Neural cell (in vitro differentiated cells): Measurements from ENCODE around the gene ITPK1. TPM values are rescaled to one million over a fixed set of nuclear protein-coding genes. Genes with fewer than 3 reads are reported as not detected.

Source experiments
- H2AFZ ChIP-seq: fragments of 200-600, 300-800 bp; sonication (generic), shearing (Covaris generic); 2 replicates; pipeline ENCODE4 v1.6.0; 2014; ENCODE audit warnings: low read depth, mild to moderate bottlenecking, antibody characterized with exemption, low read length, moderate library complexity
- H3F3A ChIP-seq: fragments of 200-600 bp; shearing (Covaris generic); 2 replicates; pipeline ENCODE4 v1.6.1; 2016; ENCODE audit warnings: mild to moderate bottlenecking, moderate library complexity, mixed read lengths, antibody characterized with exemption, low read length; ENCODE audit not compliant: insufficient read depth, poor library complexity, severe bottlenecking
- H3K27ac ChIP-seq: fragments of 200-600, 300-800 bp; sonication (generic), shearing (Covaris generic); 2 replicates; pipeline ENCODE4 v1.5.1; 2014; ENCODE audit warnings: mild to moderate bottlenecking, low read length, moderate library complexity
- H3K27me3 ChIP-seq: fragments of 300-800, 200-600 bp; sonication (generic), shearing (Covaris generic); 2 replicates; pipeline ENCODE4 v1.6.0; 2014; ENCODE audit warnings: mild to moderate bottlenecking, low read depth, low read length, moderate library complexity; ENCODE audit not compliant: insufficient read depth
- H3K36me3 ChIP-seq: fragments of 300-800, 200-600 bp; sonication (generic), shearing (Covaris generic); 2 replicates; pipeline ENCODE4 v1.5.1; 2014; ENCODE audit warnings: mild to moderate bottlenecking, antibody characterized with exemption, low read length, moderate library complexity; ENCODE audit not compliant: insufficient read depth
- H3K4me2 ChIP-seq: fragments of 300-800, 200-600 bp; sonication (generic), shearing (Covaris generic); 2 replicates; pipeline ENCODE4 v1.6.0; 2014; ENCODE audit warnings: mild to moderate bottlenecking, low read length
- H3K4me3 ChIP-seq: fragments of 300-800, 200-600 bp; sonication (generic), shearing (Covaris generic); 2 replicates; pipeline ENCODE4 v1.5.1; 2014; ENCODE audit warnings: mild to moderate bottlenecking, low read length, moderate library complexity
- H3K79me2 ChIP-seq: fragments of 200-600 bp; shearing (Covaris generic); replicated peaks from 2 replicates; pipeline ENCODE4 v1.6.0; 2014; ENCODE audit warnings: mild to moderate bottlenecking, low read length, moderate library complexity; ENCODE audit not compliant: insufficient read depth
- H3K9ac ChIP-seq: fragments of 300-800, 200-600 bp; sonication (generic), shearing (Covaris generic); 2 replicates; pipeline ENCODE4 v1.6.1; 2016; ENCODE audit warnings: mild to moderate bottlenecking, low read length, mixed read lengths
- H3K9me2 ChIP-seq: fragments of 200-600 bp; shearing (Covaris generic); 2 replicates; pipeline ENCODE4 v1.6.1; 2016; ENCODE audit warnings: mild to moderate bottlenecking, low read length, mixed read lengths; ENCODE audit not compliant: insufficient read depth
- H3K9me3 ChIP-seq: fragments of 200-600, 300-800 bp; sonication (generic), shearing (Covaris generic); 2 replicates; pipeline ENCODE4 v1.6.1; 2016; ENCODE audit warnings: mild to moderate bottlenecking, mixed run types, low read length, moderate library complexity, mixed read lengths
- H4K20me1 ChIP-seq: fragments of 200-600 bp; shearing (Covaris generic); 2 replicates; pipeline ENCODE4 v1.6.1; 2016; ENCODE audit warnings: mild to moderate bottlenecking, mixed run types; ENCODE audit not compliant: insufficient read depth
- EP300 ChIP-seq: fragments of 450-650 bp; conservative IDR thresholded peaks from 2 replicates; pipeline ENCODE4 v1.6.1; 2014; ENCODE audit warnings: antibody characterized with exemption, mild to moderate bottlenecking, moderate library complexity; ENCODE audit not compliant: poor library complexity, severe bottlenecking
- EZH2 ChIP-seq: fragments of 200-600, 300-800 bp; shearing (Covaris generic), sonication (generic); IDR thresholded peaks from 2 replicates; pipeline ENCODE4 v1.6.1; 2014; ENCODE audit warnings: antibody characterized with exemption, low read length, borderline replicate concordance, mild to moderate bottlenecking; ENCODE audit not compliant: insufficient read depth, poor library complexity, severe bottlenecking
- MXI1 ChIP-seq: fragments of 450-650 bp; conservative IDR thresholded peaks from 2 replicates; pipeline ENCODE4 v1.6.1; 2014; ENCODE audit warnings: antibody characterized with exemption, mild to moderate bottlenecking; ENCODE audit not compliant: poor library complexity, severe bottlenecking
- POLR2AphosphoS5 ChIP-seq: IDR thresholded peaks from 2 replicates; pipeline ENCODE4 v1.6.1; 2012
- RAD21 ChIP-seq: fragments of 450-650 bp; conservative IDR thresholded peaks from 2 replicates; pipeline ENCODE4 v1.6.1; 2014; ENCODE audit warnings: antibody characterized with exemption, mild to moderate bottlenecking, moderate library complexity
- REST ChIP-seq: IDR thresholded peaks from 2 replicates; pipeline ENCODE4 v1.6.1; 2012; ENCODE audit warnings: borderline replicate concordance
- SMC3 ChIP-seq: fragments of 450-650 bp; conservative IDR thresholded peaks from 2 replicates; pipeline ENCODE4 v1.6.1; 2014; ENCODE audit warnings: antibody characterized with exemption, mild to moderate bottlenecking, moderate library complexity; ENCODE audit not compliant: poor library complexity
- TAF1 ChIP-seq: IDR thresholded peaks from 2 replicates; pipeline ENCODE4 v1.6.1; 2012; ENCODE audit warnings: low read depth
- polyA plus RNA-seq: library from polyadenylated mRNA; depleted of rRNA; stranded (reverse); fragments of >200 nt; gene quantifications from 2 replicates; pipeline ENCODE4 v1.2.3, GENCODE V29; 2014
- TF ChIP-seq, protein P1 (sequence below): fragments of 450-650 bp; IDR thresholded peaks from 2 replicates; pipeline ENCODE4 v1.5.1; 2014; ENCODE audit warnings: antibody characterized with exemption, mild to moderate bottlenecking, moderate library complexity; ENCODE audit not compliant: poor library complexity, severe bottlenecking

ITPK1 gene
- polyA plus RNA-seq, 1 donor from 2014 or later, result 65.0 TPM

GRCh38 chr14:93073910-93074769 is 41.6 kb downstream of the ITPK1 start:
- H3K79me2 ChIP-seq, result no peaks in the 10 kb centered on the region
- no peak overlapping the region for H3K27ac ChIP-seq
- TF ChIP-seq SMC3, result no peak
- TF ChIP-seq POLR2AphosphoS5, result no peak
- TF ChIP-seq EZH2, result no peak
- TF ChIP-seq TAF1, result no peak
- no peak for TF ChIP-seq REST
- TF ChIP-seq, protein P1, sequence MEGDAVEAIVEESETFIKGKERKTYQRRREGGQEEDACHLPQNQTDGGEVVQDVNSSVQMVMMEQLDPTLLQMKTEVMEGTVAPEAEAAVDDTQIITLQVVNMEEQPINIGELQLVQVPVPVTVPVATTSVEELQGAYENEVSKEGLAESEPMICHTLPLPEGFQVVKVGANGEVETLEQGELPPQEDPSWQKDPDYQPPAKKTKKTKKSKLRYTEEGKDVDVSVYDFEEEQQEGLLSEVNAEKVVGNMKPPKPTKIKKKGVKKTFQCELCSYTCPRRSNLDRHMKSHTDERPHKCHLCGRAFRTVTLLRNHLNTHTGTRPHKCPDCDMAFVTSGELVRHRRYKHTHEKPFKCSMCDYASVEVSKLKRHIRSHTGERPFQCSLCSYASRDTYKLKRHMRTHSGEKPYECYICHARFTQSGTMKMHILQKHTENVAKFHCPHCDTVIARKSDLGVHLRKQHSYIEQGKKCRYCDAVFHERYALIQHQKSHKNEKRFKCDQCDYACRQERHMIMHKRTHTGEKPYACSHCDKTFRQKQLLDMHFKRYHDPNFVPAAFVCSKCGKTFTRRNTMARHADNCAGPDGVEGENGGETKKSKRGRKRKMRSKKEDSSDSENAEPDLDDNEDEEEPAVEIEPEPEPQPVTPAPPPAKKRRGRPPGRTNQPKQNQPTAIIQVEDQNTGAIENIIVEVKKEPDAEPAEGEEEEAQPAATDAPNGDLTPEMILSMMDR, result no peak
- TF ChIP-seq RAD21, result no peak
- no peak for TF ChIP-seq EP300
- TF ChIP-seq MXI1, result no peak

DNA sequence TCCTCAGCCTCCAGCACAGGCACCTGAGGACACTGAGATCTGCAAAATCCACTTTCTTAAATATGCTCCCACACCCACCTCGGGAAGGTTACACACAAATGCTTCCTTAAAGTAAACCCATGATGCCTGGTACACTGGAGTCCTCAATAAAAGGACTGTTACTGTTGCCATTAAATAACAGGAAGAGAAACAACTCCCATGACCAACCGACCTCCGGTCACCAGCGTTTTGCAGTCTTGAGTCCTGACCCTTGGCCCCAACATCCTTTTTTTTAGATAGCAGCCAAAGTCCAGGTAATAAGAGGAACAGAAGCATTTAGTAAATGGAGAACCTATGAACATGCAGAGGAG is 42.4 kb downstream of the ITPK1 start:
- TF ChIP-seq, protein P1, result no peak
- TF ChIP-seq POLR2AphosphoS5, result no peak
- no peak for TF ChIP-seq SMC3
- TF ChIP-seq EZH2, result no peak
- no peak for TF ChIP-seq TAF1
- TF ChIP-seq RAD21, result no peak
- no peak for TF ChIP-seq MXI1
- no peak for TF ChIP-seq EP300
- no peak for TF ChIP-seq REST
- H3K79me2 ChIP-seq, result no peaks in the 10 kb centered on the region
- no peak overlapping the region for H3K4me2 ChIP-seq

More at GRCh38 chr14:93073910-93074769, 41.6 kb downstream of the ITPK1 start:
- Histone ChIP-seq H3K4me2 (no peak overlapping the region), H3F3A (no peaks in the 10 kb centered on the region), H3K36me3 (no peaks in the 10 kb centered on the region), H3K9me3 (no peaks in the 10 kb centered on the region), H3K4me3 (no peak overlapping the region), H3K9ac (no peak overlapping the region), H3K27me3 (no peaks in the 10 kb centered on the region), H3K9me2 (no peaks in the 10 kb centered on the region), H2AFZ (no peak overlapping the region), H4K20me1 (no peaks in the 10 kb centered on the region)

More for the DNA sequence above, 42.4 kb downstream of the ITPK1 start:
- Histone ChIP-seq H3F3A (no peaks in the 10 kb centered on the region), H3K9me2 (no peaks in the 10 kb centered on the region), H3K27me3 (no peaks in the 10 kb centered on the region), H3K36me3 (no peaks in the 10 kb centered on the region), H2AFZ (no peak overlapping the region), H3K9me3 (no peaks in the 10 kb centered on the region), H4K20me1 (no peaks in the 10 kb centered on the region), H3K27ac (no peak overlapping the region), H3K4me3 (no peak overlapping the region), H3K9ac (no peak overlapping the region)
